ENCODE measurements around the gene FOXD4L1. TPM values are rescaled to one million over a fixed set of nuclear protein-coding genes. Genes with fewer than 3 reads are reported as not detected.
A peak's percentile ranks its signal among the peaks of the same experiment; 100 is the strongest.
"Not testable (repeated sequence)": the region's sequence is repeated elsewhere in the genome, so short reads cannot be mapped to it uniquely, and the experiment has no call there.

Gene FOXD4L1
- total RNA-seq (2014; rRNA removed; shearing (Covaris generic)): 0.10 TPM in 1 of 2 replicates, not detected in the other

GRCh38 chr2:113498365-113498764 is at the start of gene FOXD4L1:
FOXD4L1 (plus strand) TSS chr2:113498665; CDS start chr2:113499257, 592 bp downstream.
- not testable (repeated sequence) for DNase-seq (ENCODE audit: low read depth)

- not testable (repeated sequence) for DNase-seq (ENCODE audit: low read depth)
Measured at GRCh38 chr2:113465770-113466169, 32.7 kb upstream of the FOXD4L1 start.

GRCh38 chr2:113476688-113477368 is 21.6 kb upstream of the FOXD4L1 start:
- DNase-seq (ENCODE audit: low read depth): not testable (repeated sequence)

GRCh38 chr2:113496527-113496926 is 1.9 kb upstream of the FOXD4L1 start:
- DNase-seq (ENCODE audit: low read depth): not testable (repeated sequence)

- not testable (repeated sequence) for DNase-seq (ENCODE audit: low read depth)
Measured at GRCh38 chr2:113499019-113499885, 787 bp downstream of the FOXD4L1 start.

GRCh38 chr2:113499886-113500722 is 1.6 kb downstream of the FOXD4L1 start:
- not testable (repeated sequence) for DNase-seq (ENCODE audit: low read depth)

- not testable (repeated sequence) for DNase-seq (ENCODE audit: low read depth)
Measured at GRCh38 chr2:113500723-113501038, 2.2 kb downstream of the FOXD4L1 start.

- peak; percentile 1 for DNase-seq (ENCODE audit: low read depth)
Measured at GRCh38 chr2:113502216-113503093, 4.0 kb downstream of the FOXD4L1 start.

GRCh38 chr2:113503094-113504042 is 4.9 kb downstream of the FOXD4L1 start:
- peak; percentile 17 for DNase-seq (ENCODE audit: low read depth)

GRCh38 chr2:113504081-113504480 is 5.6 kb downstream of the FOXD4L1 start:
- DNase-seq (ENCODE audit: low read depth): not testable (repeated sequence)

GRCh38 chr2:113507394-113508140 is 9.1 kb downstream of the FOXD4L1 start:
- not testable (repeated sequence) for DNase-seq (ENCODE audit: low read depth)

GRCh38 chr2:113508187-113508586 is 9.7 kb downstream of the FOXD4L1 start:
- DNase-seq (ENCODE audit: low read depth): not testable (repeated sequence)

- not testable (repeated sequence) for DNase-seq (ENCODE audit: low read depth)
Measured at GRCh38 chr2:113510913-113511312, 12.4 kb downstream of the FOXD4L1 start.

- DNase-seq (ENCODE audit: low read depth): not testable (repeated sequence)
Measured at GRCh38 chr2:113511859-113512258, 13.4 kb downstream of the FOXD4L1 start.

- DNase-seq (ENCODE audit: low read depth): not testable (repeated sequence)
Measured at GRCh38 chr2:113515457-113515856, 17.0 kb downstream of the FOXD4L1 start.

GRCh38 chr2:113515995-113516394 is 17.5 kb downstream of the FOXD4L1 start:
- DNase-seq (ENCODE audit: low read depth): not testable (repeated sequence)

GRCh38 chr2:113517025-113517424 is 18.6 kb downstream of the FOXD4L1 start:
- DNase-seq (ENCODE audit: low read depth): not testable (repeated sequence)

- DNase-seq (ENCODE audit: low read depth): not testable (repeated sequence)
Measured at GRCh38 chr2:113520837-113521236, 22.4 kb downstream of the FOXD4L1 start.

- DNase-seq (ENCODE audit: low read depth): not testable (repeated sequence)
Measured at GRCh38 chr2:113521492-113521891, 23.0 kb downstream of the FOXD4L1 start.

All from RPMI7951 (cell line).